K562 (cell line): ENCODE results near the gene PYGB. TPM values are rescaled to one million over a fixed set of nuclear protein-coding genes. Genes with fewer than 3 reads are reported as not detected.
A peak's percentile ranks its signal among the peaks of the same experiment; 100 is the strongest.

ENCODE experiments used
- EP300 ChIP-seq: IDR thresholded peaks from 2 replicates; pipeline ENCODE4 v1.6.1; 2012; ENCODE audit warnings: low read length, improper control_type of control experiment
- HNRNPK ChIP-seq: fragments of 200-400 bp; formaldehyde crosslinking; IDR thresholded peaks from one replicate; pipeline ENCODE4 v1.6.1; 2018; ENCODE audit warnings: mild to moderate bottlenecking, low read depth, low read length; ENCODE audit not compliant: poor library complexity, severe bottlenecking
- KDM2B ChIP-seq: fragments of 250-450 bp; sonication (Bioruptor Pico); IDR thresholded peaks from 2 replicates; pipeline ENCODE4 v1.8.0; 2021; ENCODE audit warnings: mild to moderate bottlenecking, moderate library complexity
- MYNN ChIP-seq, 2 experiments: sonication (generic); formaldehyde crosslinking in 1 of 2; IDR thresholded peaks; 2 replicates each; pipeline versions ENCODE4 v1.5.0 to v1.6.1; 2016 to 2020; ENCODE audit warnings: antibody characterized with exemption in 1 of 2, missing genetic modification reagents in 1 of 2
- NFIC ChIP-seq: fragments of 450-650 bp; IDR thresholded peaks from 2 replicates; pipeline ENCODE4 v1.6.1; 2017; ENCODE audit warnings: mild to moderate bottlenecking, inconsistent platforms
- SP2 ChIP-seq: IDR thresholded peaks from 2 replicates; pipeline ENCODE4 v1.6.1; 2011; ENCODE audit warnings: mild to moderate bottlenecking, low read depth, low read length, moderate library complexity; ENCODE audit not compliant: poor library complexity, severe bottlenecking; ENCODE audit errors: extremely low read depth
- TBP ChIP-seq: optimal IDR thresholded peaks from 2 replicates; pipeline ENCODE3; 2011; ENCODE audit warnings: low read depth, low read length, improper control_type of control experiment
- TCF3 ChIP-seq: sonication (generic); formaldehyde crosslinking; IDR thresholded peaks from 2 replicates; pipeline ENCODE4 v1.4.0; 2020; ENCODE audit warnings: mild to moderate bottlenecking, missing genetic modification reagents
- TEAD4 ChIP-seq, 2 experiments: sonication (generic) in 1 of 2; formaldehyde crosslinking in 1 of 2; IDR thresholded peaks; 2 replicates each; pipeline versions ENCODE4 v1.6.1 to v1.8.0; 2012 to 2022; ENCODE audit warnings: borderline replicate concordance in 1 of 2, inconsistent platforms in 1 of 2, low read length in 1 of 2, mild to moderate bottlenecking in 1 of 2, missing genetic modification reagents in 1 of 2
- ZEB2 ChIP-seq: fragments of 450-650 bp; IDR thresholded peaks from 2 replicates; pipeline ENCODE4 v1.6.1; 2016
- ZNF41 ChIP-seq: fragments of 250-450 bp; sonication (Bioruptor Pico); conservative IDR thresholded peaks from 2 replicates; pipeline ENCODE4 v1.4.0; 2020; ENCODE audit warnings: mild to moderate bottlenecking
- ZNF668 ChIP-seq: fragments of 250-450 bp; sonication (Bioruptor Pico); IDR thresholded peaks from 2 replicates; pipeline ENCODE4 v1.8.0; 2022; ENCODE audit warnings: mild to moderate bottlenecking, inconsistent platforms
- polyA plus RNA-seq, 8 experiments: library from polyadenylated mRNA; depleted of rRNA in 4 of 8; stranded (reverse) in 5 of 8; unstranded in 3 of 8; fragments of >200 nt; fragmentation: Nextera tagmentation in 2 of 8; fragmentation: Illumina TruSeq in 1 of 8; extraction: Ambion mirVana in 2 of 8; extraction: Trizol in 1 of 8; gene quantifications; 2 replicates each; pipeline versions ENCODE4 v1.2.1 to v1.2.3, GENCODE V29; 2011 to 2014; ENCODE audit warnings: inconsistent platforms in 1 of 8, missing spikeins in 1 of 8
- total RNA-seq, 7 experiments: library from RNA; depleted of rRNA in 6 of 7; stranded (reverse); fragments of >200 nt in 6 of 7; fragmentation: Illumina TruSeq in 2 of 7; extraction: Trizol in 2 of 7; gene quantifications; 2 replicates each; pipeline versions ENCODE4 v1.2.1 to v1.2.3, GENCODE V29; 2011 to 2021; ENCODE audit warnings: low replicate concordance in 1 of 7
- TF ChIP-seq, protein P1 (sequence below), 2 experiments: IDR thresholded peaks in 1 of 2; conservative IDR thresholded peaks in 1 of 2; 2 replicates each; pipeline ENCODE4 v1.6.1; 2016; ENCODE audit warnings: low read depth in 2 of 2, mild to moderate bottlenecking in 1 of 2, missing compliant biosample characterization in 1 of 2, missing genetic modification characterization in 1 of 2, moderate library complexity in 1 of 2
- TF ChIP-seq, protein P2 (sequence below): fragments of 150-350 bp; IDR thresholded peaks from 2 replicates; pipeline ENCODE4 v1.6.1; 2014; ENCODE audit warnings: low read depth, mild to moderate bottlenecking, low read length, borderline replicate concordance
- TF ChIP-seq, protein P3 (sequence below): fragments of 250-450 bp; sonication (Bioruptor Pico); IDR thresholded peaks from 2 replicates; pipeline ENCODE4 v1.8.0; 2022; ENCODE audit warnings: moderate library complexity, mild to moderate bottlenecking, inconsistent platforms
- TF ChIP-seq, protein P4 (sequence below): fragments of 250-450 bp; sonication (Bioruptor Pico); IDR thresholded peaks from 2 replicates; pipeline ENCODE4 v1.4.0; 2020; ENCODE audit warnings: mild to moderate bottlenecking, moderate library complexity
- TF ChIP-seq, protein P5 (sequence below): fragments of 250-450 bp; sonication (Bioruptor Pico); IDR thresholded peaks from 2 replicates; pipeline ENCODE4 v1.9.0; 2021; ENCODE audit warnings: mild to moderate bottlenecking

The PYGB gene
- total and polyA plus RNA-seq, 9 of the 15 experiments (the other 6 are each of a cell fraction or from before 2014, with no cell fraction given) = 0.34 to 18.0 (median 9.8) TPM

DNA sequence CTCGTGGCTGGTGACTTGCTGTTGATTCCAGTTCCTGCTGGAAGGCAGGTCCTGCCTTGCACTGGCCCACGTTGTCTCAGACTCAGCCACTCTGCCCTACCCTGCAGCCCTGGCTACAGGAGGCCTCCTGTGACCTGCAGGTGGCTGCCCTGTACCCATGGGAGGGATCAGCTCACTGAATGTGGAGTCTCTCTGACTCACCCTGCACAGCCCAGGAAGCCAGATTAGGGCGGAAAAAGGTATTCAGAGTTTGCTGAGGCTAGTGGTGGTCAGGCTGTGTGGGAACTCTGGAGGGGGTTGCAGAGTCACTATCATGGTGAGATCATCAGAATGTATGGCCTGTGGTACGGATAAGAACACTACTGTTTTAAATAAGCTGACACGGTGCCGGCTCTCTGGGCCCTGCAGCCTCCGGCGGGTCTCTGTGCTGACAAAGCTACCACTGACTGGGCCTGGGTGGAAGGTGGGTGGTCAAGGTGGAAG, 24.7 kb upstream of the PYGB start (continued):
- TF ChIP-seq, protein P1, sequence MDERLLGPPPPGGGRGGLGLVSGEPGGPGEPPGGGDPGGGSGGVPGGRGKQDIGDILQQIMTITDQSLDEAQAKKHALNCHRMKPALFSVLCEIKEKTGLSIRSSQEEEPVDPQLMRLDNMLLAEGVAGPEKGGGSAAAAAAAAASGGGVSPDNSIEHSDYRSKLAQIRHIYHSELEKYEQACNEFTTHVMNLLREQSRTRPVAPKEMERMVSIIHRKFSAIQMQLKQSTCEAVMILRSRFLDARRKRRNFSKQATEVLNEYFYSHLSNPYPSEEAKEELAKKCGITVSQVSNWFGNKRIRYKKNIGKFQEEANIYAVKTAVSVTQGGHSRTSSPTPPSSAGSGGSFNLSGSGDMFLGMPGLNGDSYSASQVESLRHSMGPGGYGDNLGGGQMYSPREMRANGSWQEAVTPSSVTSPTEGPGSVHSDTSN (CRISPR knock-in tag; IDR thresholded peaks at IDR 0.05; ENCODE audit: low read depth) = no peak
- TF ChIP-seq, protein P1 (tag; conservative IDR thresholded peaks at IDR 0.05; ENCODE audit: low read depth) = no peak
- TF ChIP-seq, protein P2, sequence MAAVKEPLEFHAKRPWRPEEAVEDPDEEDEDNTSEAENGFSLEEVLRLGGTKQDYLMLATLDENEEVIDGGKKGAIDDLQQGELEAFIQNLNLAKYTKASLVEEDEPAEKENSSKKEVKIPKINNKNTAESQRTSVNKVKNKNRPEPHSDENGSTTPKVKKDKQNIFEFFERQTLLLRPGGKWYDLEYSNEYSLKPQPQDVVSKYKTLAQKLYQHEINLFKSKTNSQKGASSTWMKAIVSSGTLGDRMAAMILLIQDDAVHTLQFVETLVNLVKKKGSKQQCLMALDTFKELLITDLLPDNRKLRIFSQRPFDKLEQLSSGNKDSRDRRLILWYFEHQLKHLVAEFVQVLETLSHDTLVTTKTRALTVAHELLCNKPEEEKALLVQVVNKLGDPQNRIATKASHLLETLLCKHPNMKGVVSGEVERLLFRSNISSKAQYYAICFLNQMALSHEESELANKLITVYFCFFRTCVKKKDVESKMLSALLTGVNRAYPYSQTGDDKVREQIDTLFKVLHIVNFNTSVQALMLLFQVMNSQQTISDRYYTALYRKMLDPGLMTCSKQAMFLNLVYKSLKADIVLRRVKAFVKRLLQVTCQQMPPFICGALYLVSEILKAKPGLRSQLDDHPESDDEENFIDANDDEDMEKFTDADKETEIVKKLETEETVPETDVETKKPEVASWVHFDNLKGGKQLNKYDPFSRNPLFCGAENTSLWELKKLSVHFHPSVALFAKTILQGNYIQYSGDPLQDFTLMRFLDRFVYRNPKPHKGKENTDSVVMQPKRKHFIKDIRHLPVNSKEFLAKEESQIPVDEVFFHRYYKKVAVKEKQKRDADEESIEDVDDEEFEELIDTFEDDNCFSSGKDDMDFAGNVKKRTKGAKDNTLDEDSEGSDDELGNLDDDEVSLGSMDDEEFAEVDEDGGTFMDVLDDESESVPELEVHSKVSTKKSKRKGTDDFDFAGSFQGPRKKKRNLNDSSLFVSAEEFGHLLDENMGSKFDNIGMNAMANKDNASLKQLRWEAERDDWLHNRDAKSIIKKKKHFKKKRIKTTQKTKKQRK = no peak
- TF ChIP-seq HNRNPK (no peak), TBP (no peak), TCF3 (CRISPR knock-in tag) (peak; percentile 55; the same call in 1 of the 2 replicates), ZEB2 (peak; percentile 53; the same call in 1 of the 2 replicates), TEAD4 (IDR thresholded peaks at IDR 0.05; ENCODE audit: low read length) (peak; percentile 60; the same call in 1 of the 2 replicates), TEAD4 (CRISPR knock-in tag; IDR thresholded peaks at IDR 0.05; ENCODE audit: borderline replicate concordance) (no peak), EP300 (peak; percentile 50; the same call in 1 of the 2 replicates), MYNN (IDR thresholded peaks at IDR 0.05) (peak; percentile 69; the same call in 1 of the 2 replicates), MYNN (CRISPR knock-in tag; IDR thresholded peaks at IDR 0.05) (no peak), SP2 (no peak), ZNF41 (CRISPR knock-in tag) (no peak), ZNF668 (CRISPR knock-in tag) (no peak), NFIC (no peak; the same call in 1 of the 2 replicates), KDM2B (CRISPR knock-in tag) (no peak)
- TF ChIP-seq, protein P3, sequence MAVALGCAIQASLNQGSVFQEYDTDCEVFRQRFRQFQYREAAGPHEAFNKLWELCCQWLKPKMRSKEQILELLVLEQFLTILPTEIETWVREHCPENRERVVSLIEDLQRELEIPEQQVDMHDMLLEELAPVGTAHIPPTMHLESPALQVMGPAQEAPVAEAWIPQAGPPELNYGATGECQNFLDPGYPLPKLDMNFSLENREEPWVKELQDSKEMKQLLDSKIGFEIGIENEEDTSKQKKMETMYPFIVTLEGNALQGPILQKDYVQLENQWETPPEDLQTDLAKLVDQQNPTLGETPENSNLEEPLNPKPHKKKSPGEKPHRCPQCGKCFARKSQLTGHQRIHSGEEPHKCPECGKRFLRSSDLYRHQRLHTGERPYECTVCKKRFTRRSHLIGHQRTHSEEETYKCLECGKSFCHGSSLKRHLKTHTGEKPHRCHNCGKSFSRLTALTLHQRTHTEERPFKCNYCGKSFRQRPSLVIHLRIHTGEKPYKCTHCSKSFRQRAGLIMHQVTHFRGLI (CRISPR knock-in tag) = no peak
- TF ChIP-seq, protein P4, sequence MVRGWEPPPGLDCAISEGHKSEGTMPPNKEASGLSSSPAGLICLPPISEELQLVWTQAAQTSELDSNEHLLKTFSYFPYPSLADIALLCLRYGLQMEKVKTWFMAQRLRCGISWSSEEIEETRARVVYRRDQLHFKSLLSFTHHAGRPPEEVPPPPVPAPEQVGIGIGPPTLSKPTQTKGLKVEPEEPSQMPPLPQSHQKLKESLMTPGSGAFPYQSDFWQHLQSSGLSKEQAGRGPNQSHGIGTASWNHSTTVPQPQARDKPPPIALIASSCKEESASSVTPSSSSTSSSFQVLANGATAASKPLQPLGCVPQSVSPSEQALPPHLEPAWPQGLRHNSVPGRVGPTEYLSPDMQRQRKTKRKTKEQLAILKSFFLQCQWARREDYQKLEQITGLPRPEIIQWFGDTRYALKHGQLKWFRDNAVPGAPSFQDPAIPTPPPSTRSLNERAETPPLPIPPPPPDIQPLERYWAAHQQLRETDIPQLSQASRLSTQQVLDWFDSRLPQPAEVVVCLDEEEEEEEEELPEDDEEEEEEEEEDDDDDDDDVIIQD = no peak
- TF ChIP-seq, protein P5, sequence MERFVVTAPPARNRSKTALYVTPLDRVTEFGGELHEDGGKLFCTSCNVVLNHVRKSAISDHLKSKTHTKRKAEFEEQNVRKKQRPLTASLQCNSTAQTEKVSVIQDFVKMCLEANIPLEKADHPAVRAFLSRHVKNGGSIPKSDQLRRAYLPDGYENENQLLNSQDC (CRISPR knock-in tag) = no peak
